ENCODE measurements around the gene TPCN2. TPM values are rescaled to one million over a fixed set of nuclear protein-coding genes. Genes with fewer than 3 reads are reported as not detected.

Gene TPCN2
- total RNA-seq, 2 donors from 2014 or later, result 34.7 to 38.0 TPM

- Histone ChIP-seq H3K9me3 (no peaks in the 10 kb centered on the region), H3K4me3 (no peak overlapping the region), H3K36me3 (peaks cover 33% of the 10 kb centered on the region), H3K27ac (no peak overlapping the region), H3K27me3 (replicated peaks; ENCODE audit: insufficient read depth) (no peaks in the 10 kb centered on the region), H3K4me1 (ENCODE audit: control insufficient read depth in 1 of 2, low read depth in 2 of 2) (no peaks in the 10 kb centered on the region)
- ATAC-seq (ENCODE audit: insufficient number of reproducible peaks, low FRiP score, low read depth) (no peak), DNase-seq (ENCODE audit: low spot score) (no peak)
- TF ChIP-seq CTCF (IDR thresholded peaks at IDR 0.05), result no peak
Observed at GRCh38 chr11:69063652-69064260, 15.0 kb downstream of the TPCN2 start.

GRCh38 chr11:69064394-69064957, 15.7 kb downstream of the TPCN2 start:
- Histone ChIP-seq H3K9me3 (no peaks in the 10 kb centered on the region), H3K4me3 (no peak overlapping the region), H3K27me3 (replicated peaks; ENCODE audit: insufficient read depth) (no peaks in the 10 kb centered on the region), H3K36me3 (peaks cover 26% of the 10 kb centered on the region), H3K27ac (no peak overlapping the region), H3K4me1 (ENCODE audit: control insufficient read depth in 1 of 2, low read depth in 2 of 2) (no peaks in the 10 kb centered on the region)
- TF ChIP-seq CTCF (IDR thresholded peaks at IDR 0.05), result no peak
- no peak for DNase-seq (ENCODE audit: low spot score)
- ATAC-seq (ENCODE audit: insufficient number of reproducible peaks, low FRiP score, low read depth), result no peak

GRCh38 chr11:69065147-69065710, 16.5 kb downstream of the TPCN2 start:
- no peak overlapping the region for H3K4me3 ChIP-seq
- DNase-seq (ENCODE audit: low spot score) (no peak), ATAC-seq (ENCODE audit: insufficient number of reproducible peaks, low FRiP score, low read depth) (no peak)
- TF ChIP-seq CTCF (IDR thresholded peaks at IDR 0.05), result no peak
- no peaks in the 10 kb centered on the region for H3K4me1 ChIP-seq (ENCODE audit: control insufficient read depth in 1 of 2, low read depth in 2 of 2)
- no peak overlapping the region for H3K27ac ChIP-seq
- H3K27me3 ChIP-seq (replicated peaks; ENCODE audit: insufficient read depth), result no peaks in the 10 kb centered on the region
- H3K36me3 ChIP-seq, result peaks cover 23% of the 10 kb centered on the region
- no peaks in the 10 kb centered on the region for H3K9me3 ChIP-seq

- ATAC-seq (ENCODE audit: insufficient number of reproducible peaks, low FRiP score, low read depth) (no peak), DNase-seq (ENCODE audit: low spot score) (no peak)
- Histone ChIP-seq H3K36me3 (peaks cover 26% of the 10 kb centered on the region), H3K4me1 (ENCODE audit: control insufficient read depth in 1 of 2, low read depth in 2 of 2) (no peaks in the 10 kb centered on the region), H3K27ac (no peak overlapping the region), H3K27me3 (replicated peaks; ENCODE audit: insufficient read depth) (no peaks in the 10 kb centered on the region), H3K4me3 (no peak overlapping the region), H3K9me3 (no peaks in the 10 kb centered on the region)
- TF ChIP-seq CTCF (IDR thresholded peaks at IDR 0.05), result no peak
Observed at GRCh38 chr11:69066122-69067112, 17.7 kb downstream of the TPCN2 start.

- Histone ChIP-seq H3K9me3 (no peaks in the 10 kb centered on the region), H3K27ac (no peak overlapping the region), H3K36me3 (peaks cover 34% of the 10 kb centered on the region), H3K27me3 (replicated peaks; ENCODE audit: insufficient read depth) (no peaks in the 10 kb centered on the region), H3K4me3 (no peak overlapping the region), H3K4me1 (ENCODE audit: control insufficient read depth in 1 of 2, low read depth in 2 of 2) (no peaks in the 10 kb centered on the region)
- ATAC-seq (ENCODE audit: insufficient number of reproducible peaks, low FRiP score, low read depth) (no peak), DNase-seq (ENCODE audit: low spot score) (no peak)
- no peak for TF ChIP-seq CTCF (IDR thresholded peaks at IDR 0.05)
Observed at GRCh38 chr11:69067200-69067599, 18.5 kb downstream of the TPCN2 start.
